NCI-H460 (cell line): ENCODE measurements around the gene GPR62. TPM values are rescaled to one million over a fixed set of nuclear protein-coding genes. Genes with fewer than 3 reads are reported as not detected.

ENCODE experiments used
- DNase-seq: peaks from one replicate; pipeline ENCODE4 v3.0.0-alpha.2; 2016; ENCODE audit warnings: low read depth; ENCODE audit errors: extremely low read depth
- total RNA-seq: library from RNA; depleted of rRNA; stranded (reverse); fragments of >200 nt; shearing (Covaris generic); gene quantifications from 2 replicates; pipeline ENCODE4 v1.2.3, GENCODE V29; 2014

Gene GPR62
- total RNA-seq, 1 experiment from 2014 or later = not detected

- no peak for DNase-seq
Observed at GRCh38 chr3:51968883-51969678, 13.9 kb downstream of the GPR62 start.

- no peak for DNase-seq
Observed at GRCh38 chr3:51969841-51970240, 14.7 kb downstream of the GPR62 start.

- DNase-seq = no peak
Observed at GRCh38 chr3:51970606-51971300, 15.6 kb downstream of the GPR62 start.

- DNase-seq = no peak
Observed at GRCh38 chr3:51971350-51971749, 16.2 kb downstream of the GPR62 start.

- DNase-seq = no peak
Observed at GRCh38 chr3:51974277-51974962, 19.2 kb downstream of the GPR62 start.

GRCh38 chr3:51974963-51975851, 20.0 kb downstream of the GPR62 start, which contains the start of gene ABHD14A:
Gene ABHD14A, plus strand, starts transcription at chr3:51975064. Its CDS starts 72 bp downstream, at chr3:51975136.
- DNase-seq = peak; percentile 44

- DNase-seq = no peak
Observed at GRCh38 chr3:51975852-51976549, 20.8 kb downstream of the GPR62 start.

GRCh38 chr3:51977446-51978142, 22.4 kb downstream of the GPR62 start:
- DNase-seq = no peak

- DNase-seq = no peak
Observed at GRCh38 chr3:51978143-51978502, 22.9 kb downstream of the GPR62 start.

- DNase-seq = no peak
Observed at GRCh38 chr3:51980253-51980652, 25.1 kb downstream of the GPR62 start.

- peak; percentile 20 for DNase-seq
Observed at GRCh38 chr3:51982352-51982837, 27.2 kb downstream of the GPR62 start.

- peak; percentile 61 for DNase-seq
Observed at GRCh38 chr3:51982838-51983577, 27.8 kb downstream of the GPR62 start, which contains the start of gene ACY1. Gene ACY1, plus strand, starts transcription at chr3:51983535. Its CDS starts 530 bp downstream, at chr3:51984065.

GRCh38 chr3:51983578-51984268, 28.5 kb downstream of the GPR62 start:
- no peak for DNase-seq

- DNase-seq = no peak
Observed at GRCh38 chr3:51984269-51984647, 29.1 kb downstream of the GPR62 start.

- no peak for DNase-seq
Observed at GRCh38 chr3:51985063-51985462, 29.9 kb downstream of the GPR62 start.

GRCh38 chr3:51986010-51986947, 31.1 kb downstream of the GPR62 start:
- no peak for DNase-seq

- no peak for DNase-seq
Observed at GRCh38 chr3:51987568-51987967, 32.4 kb downstream of the GPR62 start.
